Measurements from ENCODE around the gene FGF12. TPM values are rescaled to one million over a fixed set of nuclear protein-coding genes. Genes with fewer than 3 reads are reported as not detected.

Gene FGF12
- total RNA-seq, 1 experiment from 2014 or later: 0.07 TPM

DNA sequence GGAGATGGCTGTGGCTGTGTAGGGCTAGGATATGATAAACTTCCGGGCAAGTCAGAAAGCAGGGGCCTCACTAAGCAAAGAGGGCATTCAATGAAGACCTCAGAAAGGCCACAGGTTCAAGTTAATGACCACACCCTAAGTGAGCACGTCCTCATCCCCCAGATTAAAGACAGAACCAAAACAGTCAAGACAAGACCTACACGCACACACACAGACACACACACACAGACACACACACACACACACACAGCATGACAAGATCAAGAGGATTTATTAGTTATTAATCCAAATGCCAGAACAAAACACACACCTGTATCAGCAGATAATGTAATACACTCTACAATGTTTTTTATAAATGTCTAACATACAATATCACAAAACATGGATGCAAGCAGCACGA lies 546.2 kb downstream of the FGF12 start:
- intact Hi-C loops (cut with micrococcal nuclease): no loop called here
- no peak for DNase-seq (ENCODE audit: low read depth, low spot score)
- ChIA-PET POLR2A (no interaction called here), RAD21 (ENCODE audit: low non-redundant PET in 1 of 2, low total read pairs in 2 of 2, uncharacterized antibody in 2 of 2, unreplicated experiment in 2 of 2) (no interaction called here), CTCF (no interaction called here)
- no peak overlapping the region for H2AFZ ChIP-seq (ENCODE audit: low read depth, low read length, poor library complexity, severe bottlenecking)
- no peaks in the 10 kb centered on the region for H3K27me3 ChIP-seq (ENCODE audit: insufficient read depth, low read length)
- no TSS peak for BruUV-seq (replicated peaks)
- no peaks in the 10 kb centered on the region for H3K79me2 ChIP-seq (ENCODE audit: insufficient read depth, low read length)
- ATAC-seq: no peak
- no peak overlapping the region for H3K9ac ChIP-seq (ENCODE audit: low read length)
- no peaks in the 10 kb centered on the region for H3K9me2 ChIP-seq (ENCODE audit: insufficient read depth)
- TF ChIP-seq EZH2 (IDR thresholded peaks at IDR 0.05) (no peak), TCF7L2 (IDR thresholded peaks at IDR 0.05; ENCODE audit: borderline replicate concordance, extremely low read depth, insufficient read depth, insufficient read length) (no peak), ZFX (IDR thresholded peaks at IDR 0.05) (no peak), EGR1 (IDR thresholded peaks at IDR 0.05; ENCODE audit: low read depth) (no peak)
- H3K4me3 ChIP-seq (replicated peaks in 1 of 2; ENCODE audit: low read depth in 1 of 2, low read length in 2 of 2): no peak overlapping the region
- H3K4me2 ChIP-seq (ENCODE audit: low read length): no peak overlapping the region
- H4K20me1 ChIP-seq (ENCODE audit: insufficient read depth): no peaks in the 10 kb centered on the region
- no peak overlapping the region for H3K27ac ChIP-seq (ENCODE audit: low read depth, low read length)
- H3K9me3 ChIP-seq (ENCODE audit: control insufficient read depth in 1 of 2, insufficient read depth in 1 of 2, low read depth in 1 of 2, low read length in 2 of 2): no peaks in the 10 kb centered on the region
- H3K4me1 ChIP-seq (ENCODE audit: control insufficient read depth in 1 of 2, insufficient read depth in 2 of 2, low read length in 2 of 2): no peaks in the 10 kb centered on the region
- no peaks in the 10 kb centered on the region for H3K36me3 ChIP-seq (ENCODE audit: control insufficient read depth in 1 of 2, insufficient read depth in 2 of 2, low read length in 2 of 2)

DNA sequence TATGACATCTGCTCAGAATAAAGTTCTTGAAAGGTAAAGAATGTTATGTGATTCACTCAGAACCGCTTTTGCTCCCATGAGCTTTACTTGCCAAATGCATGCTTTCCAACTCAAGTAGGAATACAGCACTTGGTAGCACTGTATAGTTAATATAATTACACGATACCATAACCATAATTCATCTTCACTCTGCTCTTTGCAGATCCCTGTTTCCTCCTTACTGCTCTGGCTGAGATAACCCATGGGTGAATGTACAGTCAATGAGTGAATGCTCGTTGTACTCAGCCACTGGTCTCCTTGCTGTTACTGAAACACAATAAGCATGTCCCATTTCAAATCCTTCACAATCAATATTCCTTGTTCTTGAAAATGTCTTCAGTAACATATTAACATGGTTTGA lies 550.0 kb downstream of the FGF12 start:
- ChIA-PET RAD21 (ENCODE audit: low non-redundant PET in 1 of 2, low total read pairs in 2 of 2, uncharacterized antibody in 2 of 2, unreplicated experiment in 2 of 2) (no interaction called here), CTCF (no interaction called here)

More for the DNA sequence above, 550.0 kb downstream of the FGF12 start:
- H3K9me3 ChIP-seq (ENCODE audit: control insufficient read depth in 1 of 2, insufficient read depth in 1 of 2, low read depth in 1 of 2, low read length in 2 of 2): no peaks in the 10 kb centered on the region
- H2AFZ ChIP-seq (ENCODE audit: low read depth, low read length, poor library complexity, severe bottlenecking): no peak overlapping the region
- H3K79me2 ChIP-seq (ENCODE audit: insufficient read depth, low read length): no peaks in the 10 kb centered on the region
- no peak overlapping the region for H3K4me2 ChIP-seq (ENCODE audit: low read length)
- DNase-seq (ENCODE audit: low read depth, low spot score) (no peak), ATAC-seq (no peak)
- H3K36me3 ChIP-seq (ENCODE audit: control insufficient read depth in 1 of 2, insufficient read depth in 2 of 2, low read length in 2 of 2): no peaks in the 10 kb centered on the region
- no peaks in the 10 kb centered on the region for H3K4me1 ChIP-seq (ENCODE audit: control insufficient read depth in 1 of 2, insufficient read depth in 2 of 2, low read length in 2 of 2)
- POLR2A ChIA-PET: no interaction called here
- no TSS peak for BruUV-seq (replicated peaks)
- intact Hi-C loops (cut with micrococcal nuclease): no loop called here
- H3K27ac ChIP-seq (ENCODE audit: low read depth, low read length): no peak overlapping the region
- TF ChIP-seq EGR1 (IDR thresholded peaks at IDR 0.05; ENCODE audit: low read depth) (no peak), SIN3A (IDR thresholded peaks at IDR 0.05; ENCODE audit: low read depth) (no peak), CEBPB (IDR thresholded peaks at IDR 0.05; ENCODE audit: low read depth) (no peak), POLR2AphosphoS5 (IDR thresholded peaks at IDR 0.05; ENCODE audit: low read depth, low read length) (no peak), ELF1 (IDR thresholded peaks at IDR 0.05; ENCODE audit: borderline replicate concordance, low read depth) (no peak), EZH2 (IDR thresholded peaks at IDR 0.05) (no peak)
- TF ChIP-seq, protein P1, sequence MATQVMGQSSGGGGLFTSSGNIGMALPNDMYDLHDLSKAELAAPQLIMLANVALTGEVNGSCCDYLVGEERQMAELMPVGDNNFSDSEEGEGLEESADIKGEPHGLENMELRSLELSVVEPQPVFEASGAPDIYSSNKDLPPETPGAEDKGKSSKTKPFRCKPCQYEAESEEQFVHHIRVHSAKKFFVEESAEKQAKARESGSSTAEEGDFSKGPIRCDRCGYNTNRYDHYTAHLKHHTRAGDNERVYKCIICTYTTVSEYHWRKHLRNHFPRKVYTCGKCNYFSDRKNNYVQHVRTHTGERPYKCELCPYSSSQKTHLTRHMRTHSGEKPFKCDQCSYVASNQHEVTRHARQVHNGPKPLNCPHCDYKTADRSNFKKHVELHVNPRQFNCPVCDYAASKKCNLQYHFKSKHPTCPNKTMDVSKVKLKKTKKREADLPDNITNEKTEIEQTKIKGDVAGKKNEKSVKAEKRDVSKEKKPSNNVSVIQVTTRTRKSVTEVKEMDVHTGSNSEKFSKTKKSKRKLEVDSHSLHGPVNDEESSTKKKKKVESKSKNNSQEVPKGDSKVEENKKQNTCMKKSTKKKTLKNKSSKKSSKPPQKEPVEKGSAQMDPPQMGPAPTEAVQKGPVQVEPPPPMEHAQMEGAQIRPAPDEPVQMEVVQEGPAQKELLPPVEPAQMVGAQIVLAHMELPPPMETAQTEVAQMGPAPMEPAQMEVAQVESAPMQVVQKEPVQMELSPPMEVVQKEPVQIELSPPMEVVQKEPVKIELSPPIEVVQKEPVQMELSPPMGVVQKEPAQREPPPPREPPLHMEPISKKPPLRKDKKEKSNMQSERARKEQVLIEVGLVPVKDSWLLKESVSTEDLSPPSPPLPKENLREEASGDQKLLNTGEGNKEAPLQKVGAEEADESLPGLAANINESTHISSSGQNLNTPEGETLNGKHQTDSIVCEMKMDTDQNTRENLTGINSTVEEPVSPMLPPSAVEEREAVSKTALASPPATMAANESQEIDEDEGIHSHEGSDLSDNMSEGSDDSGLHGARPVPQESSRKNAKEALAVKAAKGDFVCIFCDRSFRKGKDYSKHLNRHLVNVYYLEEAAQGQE (IDR thresholded peaks at IDR 0.05; ENCODE audit: low read depth): no peak
- TF ChIP-seq, protein P2, sequence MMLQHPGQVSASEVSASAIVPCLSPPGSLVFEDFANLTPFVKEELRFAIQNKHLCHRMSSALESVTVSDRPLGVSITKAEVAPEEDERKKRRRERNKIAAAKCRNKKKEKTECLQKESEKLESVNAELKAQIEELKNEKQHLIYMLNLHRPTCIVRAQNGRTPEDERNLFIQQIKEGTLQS (IDR thresholded peaks at IDR 0.05): no peak
- TF ChIP-seq, protein P3, sequence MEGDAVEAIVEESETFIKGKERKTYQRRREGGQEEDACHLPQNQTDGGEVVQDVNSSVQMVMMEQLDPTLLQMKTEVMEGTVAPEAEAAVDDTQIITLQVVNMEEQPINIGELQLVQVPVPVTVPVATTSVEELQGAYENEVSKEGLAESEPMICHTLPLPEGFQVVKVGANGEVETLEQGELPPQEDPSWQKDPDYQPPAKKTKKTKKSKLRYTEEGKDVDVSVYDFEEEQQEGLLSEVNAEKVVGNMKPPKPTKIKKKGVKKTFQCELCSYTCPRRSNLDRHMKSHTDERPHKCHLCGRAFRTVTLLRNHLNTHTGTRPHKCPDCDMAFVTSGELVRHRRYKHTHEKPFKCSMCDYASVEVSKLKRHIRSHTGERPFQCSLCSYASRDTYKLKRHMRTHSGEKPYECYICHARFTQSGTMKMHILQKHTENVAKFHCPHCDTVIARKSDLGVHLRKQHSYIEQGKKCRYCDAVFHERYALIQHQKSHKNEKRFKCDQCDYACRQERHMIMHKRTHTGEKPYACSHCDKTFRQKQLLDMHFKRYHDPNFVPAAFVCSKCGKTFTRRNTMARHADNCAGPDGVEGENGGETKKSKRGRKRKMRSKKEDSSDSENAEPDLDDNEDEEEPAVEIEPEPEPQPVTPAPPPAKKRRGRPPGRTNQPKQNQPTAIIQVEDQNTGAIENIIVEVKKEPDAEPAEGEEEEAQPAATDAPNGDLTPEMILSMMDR (IDR thresholded peaks at IDR 0.05 in 2 of 3, conservative IDR thresholded peaks at IDR 0.05 in 1 of 3; ENCODE audit: borderline replicate concordance in 1 of 3, insufficient read depth in 1 of 3, low read depth in 2 of 3, low read length in 2 of 3): no peak
- no peaks in the 10 kb centered on the region for H4K20me1 ChIP-seq (ENCODE audit: insufficient read depth)
- no peaks in the 10 kb centered on the region for H3K27me3 ChIP-seq (ENCODE audit: insufficient read depth, low read length)
- no peak overlapping the region for H3K4me3 ChIP-seq (replicated peaks in 1 of 2; ENCODE audit: low read depth in 1 of 2, low read length in 2 of 2)
- no peaks in the 10 kb centered on the region for H3K9me2 ChIP-seq (ENCODE audit: insufficient read depth)
- no peak overlapping the region for H3K9ac ChIP-seq (ENCODE audit: low read length)
